Measurements from ENCODE around the gene MRPS31.

DNA sequence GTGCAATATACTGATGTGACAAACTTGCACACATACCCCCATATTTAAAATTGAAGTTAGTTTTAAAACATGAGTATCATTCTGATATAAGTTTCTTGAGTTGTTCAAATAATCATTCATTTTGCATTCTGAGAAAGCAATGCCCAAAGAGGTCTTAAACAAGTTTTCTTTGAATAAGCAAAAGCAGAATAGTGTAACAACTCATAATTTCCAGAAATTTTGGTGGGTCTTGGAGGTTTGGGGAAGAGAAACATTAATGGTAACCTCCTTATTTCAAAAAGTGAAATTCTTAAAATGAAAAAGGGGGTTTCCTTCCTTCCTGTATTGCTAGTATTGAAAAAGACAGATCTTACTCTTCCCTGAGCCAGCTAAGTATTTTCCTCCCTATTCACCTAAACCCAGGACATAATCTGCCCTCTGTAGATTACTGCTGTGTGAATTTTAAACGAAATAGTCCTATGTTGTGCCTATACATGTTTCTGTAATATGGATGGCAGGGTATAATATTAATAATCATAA, 48.9 kb upstream of the MRPS31 start:
- TF ChIP-seq, protein P1, sequence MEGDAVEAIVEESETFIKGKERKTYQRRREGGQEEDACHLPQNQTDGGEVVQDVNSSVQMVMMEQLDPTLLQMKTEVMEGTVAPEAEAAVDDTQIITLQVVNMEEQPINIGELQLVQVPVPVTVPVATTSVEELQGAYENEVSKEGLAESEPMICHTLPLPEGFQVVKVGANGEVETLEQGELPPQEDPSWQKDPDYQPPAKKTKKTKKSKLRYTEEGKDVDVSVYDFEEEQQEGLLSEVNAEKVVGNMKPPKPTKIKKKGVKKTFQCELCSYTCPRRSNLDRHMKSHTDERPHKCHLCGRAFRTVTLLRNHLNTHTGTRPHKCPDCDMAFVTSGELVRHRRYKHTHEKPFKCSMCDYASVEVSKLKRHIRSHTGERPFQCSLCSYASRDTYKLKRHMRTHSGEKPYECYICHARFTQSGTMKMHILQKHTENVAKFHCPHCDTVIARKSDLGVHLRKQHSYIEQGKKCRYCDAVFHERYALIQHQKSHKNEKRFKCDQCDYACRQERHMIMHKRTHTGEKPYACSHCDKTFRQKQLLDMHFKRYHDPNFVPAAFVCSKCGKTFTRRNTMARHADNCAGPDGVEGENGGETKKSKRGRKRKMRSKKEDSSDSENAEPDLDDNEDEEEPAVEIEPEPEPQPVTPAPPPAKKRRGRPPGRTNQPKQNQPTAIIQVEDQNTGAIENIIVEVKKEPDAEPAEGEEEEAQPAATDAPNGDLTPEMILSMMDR (IDR thresholded peaks at IDR 0.05) = no peak
- TF ChIP-seq ZNF416 (CRISPR knock-in tag; IDR thresholded peaks at IDR 0.05) = no peak

Data from WTC11 (cell line).